GM18499 (cell line): ENCODE measurements around the gene PPP1R1C.

ENCODE experiments used
- ATAC-seq: cut with Tn5 transposase; IDR thresholded peaks from one replicate; pipeline ENCODE4 v1.9.1; 2021; ENCODE audit warnings: moderate number of reproducible peaks; ENCODE audit not compliant: insufficient read depth, unreplicated experiment

The PPP1R1C gene

DNA sequence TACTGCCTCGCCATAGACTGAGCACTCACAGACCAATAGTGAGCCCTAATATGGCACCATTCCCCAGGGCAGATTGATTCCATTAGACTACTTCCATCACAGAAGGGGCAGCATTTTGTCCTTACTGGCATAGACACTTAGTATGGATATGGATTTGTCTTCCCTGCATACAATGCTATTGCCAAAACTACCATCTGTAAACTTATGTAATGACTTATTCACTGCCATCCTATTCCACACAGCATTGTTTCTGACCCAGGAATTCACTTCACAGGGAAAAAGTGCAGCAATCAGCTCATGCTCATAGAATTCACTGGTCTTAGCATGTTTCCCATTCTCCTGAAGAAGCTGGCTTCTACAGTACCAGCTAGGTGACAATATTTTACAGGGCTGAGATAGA, 179.0 kb downstream of the PPP1R1C start:
- no peak for ATAC-seq

- ATAC-seq = no peak
These were observed 179.5 kb downstream of the PPP1R1C start for GRCh38 chr2:182165202-182165601.

DNA sequence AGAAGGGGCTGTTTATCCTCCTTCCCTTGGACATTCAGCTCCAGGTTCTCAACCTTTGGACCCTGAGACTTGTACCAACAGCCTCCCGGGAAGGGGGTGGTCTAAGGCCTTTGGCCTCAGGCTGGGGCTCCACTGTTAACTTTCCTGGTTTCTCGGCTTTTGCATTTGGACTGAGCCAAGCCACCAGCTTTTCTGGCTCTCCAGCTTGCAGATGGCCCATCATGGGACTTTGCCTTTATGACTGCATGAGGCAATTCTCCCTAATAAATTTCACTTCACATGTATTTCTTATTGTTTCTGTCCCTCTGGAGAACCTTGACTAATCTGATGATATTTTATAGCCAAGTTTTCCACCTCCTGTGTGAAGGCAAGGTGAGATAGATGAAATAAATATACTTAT, 180.8 kb downstream of the PPP1R1C start:
- ATAC-seq = no peak

DNA sequence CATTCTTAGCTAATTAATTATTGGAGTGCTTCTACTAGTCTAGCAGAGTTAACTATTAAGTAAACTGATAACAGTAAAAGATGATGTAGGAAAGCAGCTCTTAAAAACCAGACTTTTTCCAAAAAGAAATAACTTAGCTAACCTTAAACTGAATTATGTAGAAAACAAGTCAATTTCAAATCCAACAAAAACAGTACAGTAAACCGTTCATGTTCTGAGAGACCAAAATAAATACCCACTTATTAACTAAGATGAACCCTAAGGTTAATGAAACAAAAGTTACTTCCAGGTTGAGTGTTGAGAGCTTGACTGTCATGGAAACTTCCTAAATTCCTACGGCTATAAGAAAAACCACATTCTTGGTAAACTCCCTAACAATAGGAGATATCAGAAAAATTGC, 181.2 kb downstream of the PPP1R1C start:
- no peak for ATAC-seq
